PFSK-1 (cell line): Measurements from ENCODE around the gene PNMA6E.

Experiments
- FOXP2 ChIP-seq: optimal IDR thresholded peaks from 2 replicates; pipeline ENCODE3; 2011; ENCODE audit warnings: borderline replicate concordance, control low read depth, inconsistent platforms; ENCODE audit not compliant: insufficient read depth; ENCODE audit errors: extremely low read length, extremely low read depth
- POLR2AphosphoS5 ChIP-seq: IDR thresholded peaks from 2 replicates; pipeline ENCODE4 v1.6.1; 2012; ENCODE audit warnings: low read depth, mild to moderate bottlenecking, control low read depth, low read length, moderate library complexity
- SIN3A ChIP-seq: IDR thresholded peaks from 2 replicates; pipeline ENCODE4 v1.6.1; 2012; ENCODE audit warnings: mild to moderate bottlenecking, low read length, moderate library complexity, borderline replicate concordance; ENCODE audit not compliant: insufficient read depth
- TAF1 ChIP-seq: IDR thresholded peaks from 2 replicates; pipeline ENCODE4 v1.6.1; 2012; ENCODE audit warnings: low read length, control low read depth, borderline replicate concordance; ENCODE audit not compliant: insufficient read depth
- TF ChIP-seq, protein P1 (sequence below), 2 experiments: IDR thresholded peaks; 2 replicates each; pipeline versions ENCODE4 v1.6.1 to v1.8.0; 2011 to 2012; ENCODE audit warnings: low read depth in 2 of 2, low read length in 2 of 2, control low read depth in 1 of 2, inconsistent platforms in 1 of 2, mild to moderate bottlenecking in 1 of 2, moderate library complexity in 1 of 2; ENCODE audit not compliant: insufficient read depth in 1 of 2

PNMA6E gene

DNA sequence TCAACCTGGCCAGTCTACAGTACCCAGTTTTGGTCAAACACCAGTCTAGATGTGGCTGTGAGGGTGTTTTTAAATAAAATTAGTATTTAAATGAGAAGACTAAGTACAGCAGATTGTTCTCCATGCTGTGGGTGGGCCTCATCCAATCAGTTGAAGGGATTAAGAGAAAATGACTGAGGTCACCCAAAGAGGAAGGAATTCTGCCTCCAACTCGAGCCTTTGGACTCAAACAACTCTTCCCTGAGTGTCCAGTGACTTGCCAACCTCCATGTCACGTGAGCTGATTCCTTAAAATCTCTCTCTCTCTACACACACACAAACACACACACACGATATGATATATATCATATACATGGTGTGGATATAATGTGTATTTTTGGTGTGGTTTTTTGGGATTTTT lies 34.7 kb upstream of the PNMA6E start:
- TF ChIP-seq POLR2AphosphoS5 (no peak), FOXP2 (no peak), SIN3A (no peak)
- TF ChIP-seq, protein P1, sequence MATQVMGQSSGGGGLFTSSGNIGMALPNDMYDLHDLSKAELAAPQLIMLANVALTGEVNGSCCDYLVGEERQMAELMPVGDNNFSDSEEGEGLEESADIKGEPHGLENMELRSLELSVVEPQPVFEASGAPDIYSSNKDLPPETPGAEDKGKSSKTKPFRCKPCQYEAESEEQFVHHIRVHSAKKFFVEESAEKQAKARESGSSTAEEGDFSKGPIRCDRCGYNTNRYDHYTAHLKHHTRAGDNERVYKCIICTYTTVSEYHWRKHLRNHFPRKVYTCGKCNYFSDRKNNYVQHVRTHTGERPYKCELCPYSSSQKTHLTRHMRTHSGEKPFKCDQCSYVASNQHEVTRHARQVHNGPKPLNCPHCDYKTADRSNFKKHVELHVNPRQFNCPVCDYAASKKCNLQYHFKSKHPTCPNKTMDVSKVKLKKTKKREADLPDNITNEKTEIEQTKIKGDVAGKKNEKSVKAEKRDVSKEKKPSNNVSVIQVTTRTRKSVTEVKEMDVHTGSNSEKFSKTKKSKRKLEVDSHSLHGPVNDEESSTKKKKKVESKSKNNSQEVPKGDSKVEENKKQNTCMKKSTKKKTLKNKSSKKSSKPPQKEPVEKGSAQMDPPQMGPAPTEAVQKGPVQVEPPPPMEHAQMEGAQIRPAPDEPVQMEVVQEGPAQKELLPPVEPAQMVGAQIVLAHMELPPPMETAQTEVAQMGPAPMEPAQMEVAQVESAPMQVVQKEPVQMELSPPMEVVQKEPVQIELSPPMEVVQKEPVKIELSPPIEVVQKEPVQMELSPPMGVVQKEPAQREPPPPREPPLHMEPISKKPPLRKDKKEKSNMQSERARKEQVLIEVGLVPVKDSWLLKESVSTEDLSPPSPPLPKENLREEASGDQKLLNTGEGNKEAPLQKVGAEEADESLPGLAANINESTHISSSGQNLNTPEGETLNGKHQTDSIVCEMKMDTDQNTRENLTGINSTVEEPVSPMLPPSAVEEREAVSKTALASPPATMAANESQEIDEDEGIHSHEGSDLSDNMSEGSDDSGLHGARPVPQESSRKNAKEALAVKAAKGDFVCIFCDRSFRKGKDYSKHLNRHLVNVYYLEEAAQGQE (IDR thresholded peaks at IDR 0.05; ENCODE audit: insufficient read depth in 1 of 2, low read depth in 2 of 2, low read length in 2 of 2): no peak

DNA sequence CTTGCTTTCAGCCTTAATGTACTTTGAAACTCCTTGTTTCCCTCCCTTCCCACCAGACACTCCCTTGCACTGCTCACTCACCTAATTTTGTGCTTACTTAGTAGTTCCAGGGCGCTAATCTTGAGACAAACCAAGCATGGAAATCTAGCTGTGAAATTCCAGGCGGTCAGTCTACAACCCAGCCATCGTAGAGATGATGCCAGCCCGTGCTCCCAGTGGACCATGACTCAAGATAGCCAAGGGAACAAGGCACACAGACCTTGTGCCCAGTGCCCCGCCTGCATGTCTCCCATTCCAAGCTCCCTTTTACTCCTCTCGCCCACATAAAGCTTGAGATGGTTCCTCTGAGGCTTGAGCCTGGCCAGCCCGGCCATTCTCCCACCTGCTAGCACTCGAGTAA lies 33.7 kb upstream of the PNMA6E start:
- TF ChIP-seq, protein P1 (IDR thresholded peaks at IDR 0.05; ENCODE audit: insufficient read depth in 1 of 2, low read depth in 2 of 2, low read length in 2 of 2): no peak
- TF ChIP-seq SIN3A (no peak), FOXP2 (no peak), POLR2AphosphoS5 (no peak), TAF1 (no peak)

DNA sequence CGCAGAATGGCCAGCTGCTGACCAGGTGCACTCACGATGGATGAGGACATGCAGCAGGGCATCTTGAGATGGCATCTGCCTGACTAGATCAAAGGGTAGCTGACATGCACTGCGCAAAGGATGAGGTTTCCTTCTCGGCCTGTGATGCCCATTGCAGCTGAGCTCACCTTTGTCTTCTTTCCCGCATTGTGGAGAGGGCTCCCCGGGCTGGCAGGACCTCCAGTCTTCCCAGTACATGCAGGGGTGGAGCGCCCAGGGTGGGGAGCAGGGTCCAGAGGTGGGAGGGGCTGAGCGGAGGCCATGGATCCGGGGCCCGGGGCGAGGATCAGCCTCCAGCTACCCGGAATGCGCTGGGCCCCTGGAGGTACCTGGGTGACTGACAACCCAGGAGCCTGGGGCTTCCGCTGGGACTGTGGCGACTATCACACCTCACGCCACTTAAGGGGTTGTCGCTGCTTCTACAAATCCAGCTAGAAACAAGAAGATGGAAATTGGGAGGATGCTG lies 32.7 kb upstream of the PNMA6E start:
- TF ChIP-seq TAF1 (no peak), POLR2AphosphoS5 (no peak), FOXP2 (no peak), SIN3A (no peak)
- TF ChIP-seq, protein P1 (IDR thresholded peaks at IDR 0.05; ENCODE audit: insufficient read depth in 1 of 2, low read depth in 2 of 2, low read length in 2 of 2): no peak

DNA sequence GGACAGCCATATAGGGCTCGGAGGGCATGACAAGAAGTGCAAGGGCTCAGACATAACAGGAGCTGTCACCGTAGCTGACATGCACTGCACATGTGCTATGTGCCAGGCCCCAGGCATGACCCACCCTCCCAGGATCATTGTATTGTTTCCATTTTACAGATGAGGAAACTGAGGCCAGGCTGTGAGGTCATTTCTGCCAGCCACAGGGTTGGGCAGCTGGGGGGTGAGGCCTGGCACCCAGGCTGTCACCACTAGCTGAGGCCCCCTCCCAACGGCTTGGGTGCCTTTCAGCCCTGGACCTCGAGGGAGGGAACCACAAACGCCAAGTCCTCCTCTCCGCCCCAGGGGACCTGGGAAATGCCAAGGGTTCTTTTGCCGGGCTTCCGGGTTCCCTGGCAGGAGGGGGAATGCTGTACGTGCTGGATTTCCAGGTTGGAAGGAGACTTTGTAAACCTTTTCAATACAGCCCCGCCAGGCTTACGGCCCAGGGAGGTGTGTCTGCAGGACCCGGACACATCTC lies 32.1 kb upstream of the PNMA6E start:
- TF ChIP-seq, protein P1 (IDR thresholded peaks at IDR 0.05; ENCODE audit: insufficient read depth in 1 of 2, low read depth in 2 of 2, low read length in 2 of 2): no peak

DNA sequence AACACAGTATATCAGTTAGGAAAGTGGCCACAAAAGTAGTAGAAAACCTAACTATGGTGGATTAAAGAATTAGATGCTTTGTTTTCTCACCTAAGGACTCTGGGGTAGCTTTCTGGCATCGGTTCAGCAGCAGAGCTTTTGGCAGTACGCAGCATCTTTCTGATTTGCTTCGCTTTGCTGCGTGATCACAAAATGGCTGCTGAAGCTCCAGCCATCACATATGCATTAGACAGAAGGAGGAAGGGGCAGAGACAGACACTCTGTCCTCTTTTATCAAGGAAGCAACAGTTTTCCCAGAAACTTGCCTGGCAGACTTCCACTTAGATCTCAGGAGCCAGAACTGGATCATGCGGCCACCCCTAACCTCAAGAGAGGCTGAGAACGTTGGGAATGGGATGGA lies 29.6 kb upstream of the PNMA6E start:
- TF ChIP-seq FOXP2: no peak
- no peak for TF ChIP-seq POLR2AphosphoS5
- no peak for TF ChIP-seq TAF1
- TF ChIP-seq, protein P1 (IDR thresholded peaks at IDR 0.05; ENCODE audit: insufficient read depth in 1 of 2, low read depth in 2 of 2, low read length in 2 of 2): no peak
- no peak for TF ChIP-seq SIN3A
